CD4-positive, alpha-beta memory T cell (primary cell): ENCODE data around the gene CES1. TPM values are rescaled to one million over a fixed set of nuclear protein-coding genes. Genes with fewer than 3 reads are reported as not detected.
"Not testable (repeated sequence)": the region's sequence is repeated elsewhere in the genome, so short reads cannot be mapped to it uniquely, and the experiment has no call there.

ENCODE experiments used
- CTCF ChIA-PET: fragments of 350-600 bp; sonication (Branson Sonifier 250); formaldehyde crosslinking; loops from one replicate; lab custom pipeline; 2021; ENCODE audit warnings: inconsistent platforms; ENCODE audit not compliant: partially characterized antibody; lab: Charles Lee
- POLR2A ChIA-PET: fragments of 350-600 bp; sonication (Branson Sonifier 250); formaldehyde crosslinking; loops from one replicate; lab custom pipeline; 2021; ENCODE audit not compliant: partially characterized antibody; lab: Charles Lee
- DNase-seq, 5 donors: peaks; one replicate each; pipeline versions ENCODE4 v3.0.0 to v3.0.0-alpha.2; 2020 to 2022; ENCODE audit warnings: mixed read lengths in 1 of 5
- H3K27ac ChIP-seq: one replicate; pipeline ENCODE4 v1.7.0; 2013; ENCODE audit warnings: low read depth, low read length
- H3K27me3 ChIP-seq: 2 replicates; pipeline ENCODE4 v1.7.0; 2013; ENCODE audit warnings: mild to moderate bottlenecking, low read length, moderate library complexity; ENCODE audit not compliant: insufficient read depth
- H3K36me3 ChIP-seq: 2 replicates; pipeline ENCODE4 v1.7.0; 2013; ENCODE audit warnings: mild to moderate bottlenecking, low read length, moderate library complexity; ENCODE audit not compliant: insufficient read depth
- H3K4me1 ChIP-seq: 2 replicates; pipeline ENCODE4 v1.7.0; 2013; ENCODE audit warnings: mild to moderate bottlenecking, low read length, moderate library complexity; ENCODE audit not compliant: insufficient read depth
- H3K4me3 ChIP-seq, 2 donors: one replicate each; pipeline ENCODE4 v1.7.0; 2013; ENCODE audit warnings: low read length in 2 of 2, mild to moderate bottlenecking in 1 of 2
- H3K9me3 ChIP-seq, 2 donors: one replicate each; pipeline ENCODE4 v1.7.0; 2013; ENCODE audit warnings: low read length in 2 of 2, control low read depth in 1 of 2; ENCODE audit not compliant: control insufficient read depth in 1 of 2
- H3K27ac Mint-ChIP-seq, 7 donors: one replicate each; pipeline ENCODE4 v1.8.0; 2020 to 2021; ENCODE audit warnings: mixed read lengths in 7 of 7, mild to moderate bottlenecking in 6 of 7, inconsistent platforms in 3 of 7, moderate library complexity in 3 of 7
- H3K27me3 Mint-ChIP-seq, 2 donors: one replicate each; pipeline ENCODE4 v1.8.0; 2020 to 2021; ENCODE audit warnings: mixed read lengths in 2 of 2
- H3K36me3 Mint-ChIP-seq, 2 donors: one replicate each; pipeline ENCODE4 v1.8.0; 2020 to 2021; ENCODE audit warnings: mixed read lengths in 2 of 2, inconsistent platforms in 1 of 2, mild to moderate bottlenecking in 1 of 2
- H3K4me1 Mint-ChIP-seq, 4 donors: one replicate each; pipeline ENCODE4 v1.8.0; 2020 to 2021; ENCODE audit warnings: mixed read lengths in 4 of 4, mild to moderate bottlenecking in 1 of 4
- H3K4me3 Mint-ChIP-seq, 8 donors: one replicate each; pipeline ENCODE4 v1.8.0; 2020 to 2021; ENCODE audit warnings: mixed read lengths in 8 of 8, mild to moderate bottlenecking in 7 of 8, moderate library complexity in 6 of 8, inconsistent platforms in 3 of 8
- H3K9me3 Mint-ChIP-seq, 8 donors: one replicate each; pipeline ENCODE4 v1.8.0; 2020 to 2021; ENCODE audit warnings: mixed read lengths in 8 of 8, mild to moderate bottlenecking in 5 of 8, inconsistent platforms in 3 of 8, moderate library complexity in 1 of 8
- intact Hi-C: fragments of 100-400 bp; cut with micrococcal nuclease; formaldehyde crosslinking; loops from one replicate; pipeline ENCODE4 v1.15.1; 2023
- polyA plus RNA-seq, 2 donors: library from polyadenylated mRNA; unstranded; fragments of 300-500 nt; fragmentation: Illumina TruSeq; gene quantifications; one replicate each; pipeline ENCODE4 v1.2.3, GENCODE V29; 2021
- total RNA-seq, 2 experiments: library from RNA; stranded (reverse); gene quantifications; one replicate each; pipeline ENCODE4 v1.2.3, GENCODE V29; 2021

Gene CES1
- total and polyA plus RNA-seq, 4 experiments from 2014 or later: 0.47 to 2.1 (median 1.1) TPM

GRCh38 chr16:55812951-55813350 lies 19.9 kb downstream of the CES1 start:
- intact Hi-C loops: no loop called here
- Mint-ChIP-seq H3K36me3 (no peaks in the 10 kb centered on the region), H3K4me1 (no peaks in the 10 kb centered on the region), H3K27me3 (peaks cover 12 to 20% of the 10 kb centered on the region in 2 donors), H3K4me3 (no peak overlapping the region), H3K27ac (no peak overlapping the region), H3K9me3 (peaks cover 0 to 2% (median 0%) of the 10 kb centered on the region in 8 donors)
- Histone ChIP-seq H3K27me3 (no peaks in the 10 kb centered on the region), H3K27ac (no peak overlapping the region), H3K36me3 (no peaks in the 10 kb centered on the region), H3K4me3 (no peak overlapping the region), H3K4me1 (no peaks in the 10 kb centered on the region), H3K9me3 (no peaks in the 10 kb centered on the region)
- no peak for DNase-seq
- ChIA-PET CTCF (no interaction called here), POLR2A (no interaction called here)

GRCh38 chr16:55811811-55812210 lies 21.1 kb downstream of the CES1 start:
- POLR2A ChIA-PET: no interaction called here

GRCh38 chr16:55810451-55810961 lies 22.4 kb downstream of the CES1 start:
- DNase-seq: no peak
- Mint-ChIP-seq H3K4me1 (no peaks in the 10 kb centered on the region), H3K4me3 (no peak overlapping the region), H3K9me3 (no peaks in the 10 kb centered on the region), H3K27ac (no peak overlapping the region), H3K27me3 (peaks cover 3 to 11% of the 10 kb centered on the region in 2 donors), H3K36me3 (no peaks in the 10 kb centered on the region)
- ChIA-PET POLR2A (no interaction called here), CTCF (no interaction called here)
- no peaks in the 10 kb centered on the region for H3K36me3 ChIP-seq
- H3K4me1 ChIP-seq: no peaks in the 10 kb centered on the region
- H3K27ac ChIP-seq: no peak overlapping the region
- no peaks in the 10 kb centered on the region for H3K9me3 ChIP-seq
- no peak overlapping the region for H3K4me3 ChIP-seq
- intact Hi-C loops: no loop called here
- no peaks in the 10 kb centered on the region for H3K27me3 ChIP-seq

More at GRCh38 chr16:55811811-55812210, 21.1 kb downstream of the CES1 start:
- no peak overlapping the region for H3K4me3 ChIP-seq
- no peaks in the 10 kb centered on the region for H3K36me3 Mint-ChIP-seq
- CTCF ChIA-PET: no interaction called here
- no peaks in the 10 kb centered on the region for H3K4me1 Mint-ChIP-seq
- H3K9me3 ChIP-seq: no peaks in the 10 kb centered on the region
- no peak overlapping the region for H3K4me3 Mint-ChIP-seq
- H3K27ac ChIP-seq: no peak overlapping the region
- intact Hi-C loops: no loop called here
- peaks cover 5 to 15% of the 10 kb centered on the region in 2 donors for H3K27me3 Mint-ChIP-seq
- no peaks in the 10 kb centered on the region for H3K4me1 ChIP-seq
- H3K27ac Mint-ChIP-seq: no peak overlapping the region
- no peaks in the 10 kb centered on the region for H3K27me3 ChIP-seq
- no peaks in the 10 kb centered on the region for H3K9me3 Mint-ChIP-seq
- DNase-seq: no peak
- H3K36me3 ChIP-seq: no peaks in the 10 kb centered on the region

- no peaks in the 10 kb centered on the region for H3K36me3 Mint-ChIP-seq
- no peak overlapping the region for H3K27ac ChIP-seq
- POLR2A ChIA-PET: no interaction called here
These were observed 23.0 kb downstream of the CES1 start for GRCh38 chr16:55809851-55810250.

GRCh38 chr16:55809386-55809785 lies 23.5 kb downstream of the CES1 start:
- POLR2A ChIA-PET: no interaction called here

More at GRCh38 chr16:55809851-55810250, 23.0 kb downstream of the CES1 start:
- Histone ChIP-seq H3K9me3 (no peaks in the 10 kb centered on the region), H3K36me3 (no peaks in the 10 kb centered on the region), H3K27me3 (no peaks in the 10 kb centered on the region), H3K4me3 (no peak overlapping the region), H3K4me1 (no peaks in the 10 kb centered on the region)
- Mint-ChIP-seq H3K4me1 (no peaks in the 10 kb centered on the region), H3K9me3 (no peaks in the 10 kb centered on the region), H3K27me3 (peaks cover 2 to 11% of the 10 kb centered on the region in 2 donors), H3K4me3 (no peak overlapping the region), H3K27ac (no peak overlapping the region)
- CTCF ChIA-PET: no interaction called here
- intact Hi-C loops: no loop called here
- DNase-seq: no peak

GRCh38 chr16:55808286-55808685 lies 24.6 kb downstream of the CES1 start:
- H3K36me3 ChIP-seq, H3K9me3 ChIP-seq, H3K4me1 ChIP-seq, CTCF ChIA-PET, POLR2A ChIA-PET, H3K9me3 Mint-ChIP-seq, H3K27ac ChIP-seq, intact Hi-C loops, H3K4me3 Mint-ChIP-seq, H3K4me3 ChIP-seq, H3K27me3 ChIP-seq, H3K27me3 Mint-ChIP-seq, H3K36me3 Mint-ChIP-seq, DNase-seq, H3K4me1 Mint-ChIP-seq, H3K27ac Mint-ChIP-seq: not testable (repeated sequence)

More at GRCh38 chr16:55809386-55809785, 23.5 kb downstream of the CES1 start:
- no peak for DNase-seq
- no peaks in the 10 kb centered on the region for H3K9me3 Mint-ChIP-seq
- no peaks in the 10 kb centered on the region for H3K4me1 Mint-ChIP-seq
- H3K4me3 Mint-ChIP-seq: no peak overlapping the region
- CTCF ChIA-PET: no interaction called here
- H3K36me3 ChIP-seq: no peaks in the 10 kb centered on the region
- H3K27me3 Mint-ChIP-seq: peaks cover 2 to 8% of the 10 kb centered on the region in 2 donors
- H3K4me1 ChIP-seq: no peaks in the 10 kb centered on the region
- no peak overlapping the region for H3K4me3 ChIP-seq
- intact Hi-C loops: no loop called here
- H3K36me3 Mint-ChIP-seq: no peaks in the 10 kb centered on the region
- no peaks in the 10 kb centered on the region for H3K9me3 ChIP-seq
- H3K27me3 ChIP-seq: no peaks in the 10 kb centered on the region
- no peak overlapping the region for H3K27ac ChIP-seq
- H3K27ac Mint-ChIP-seq: no peak overlapping the region

- H3K9me3 Mint-ChIP-seq, DNase-seq, H3K27ac ChIP-seq, H3K36me3 ChIP-seq, H3K9me3 ChIP-seq, H3K27me3 ChIP-seq, H3K4me1 ChIP-seq, H3K27ac Mint-ChIP-seq, H3K4me1 Mint-ChIP-seq, H3K4me3 ChIP-seq, POLR2A ChIA-PET, CTCF ChIA-PET, H3K4me3 Mint-ChIP-seq, H3K36me3 Mint-ChIP-seq, H3K27me3 Mint-ChIP-seq, intact Hi-C loops: not testable (repeated sequence)
These were observed 27.8 kb downstream of the CES1 start for GRCh38 chr16:55805104-55805503.

GRCh38 chr16:55803681-55804080 lies 29.2 kb downstream of the CES1 start:
- H3K27ac Mint-ChIP-seq, H3K4me3 ChIP-seq, H3K4me1 Mint-ChIP-seq, H3K36me3 ChIP-seq, H3K4me1 ChIP-seq, H3K9me3 ChIP-seq, intact Hi-C loops, H3K27me3 ChIP-seq, CTCF ChIA-PET, POLR2A ChIA-PET, H3K27me3 Mint-ChIP-seq, H3K27ac ChIP-seq, DNase-seq, H3K4me3 Mint-ChIP-seq, H3K36me3 Mint-ChIP-seq, H3K9me3 Mint-ChIP-seq: not testable (repeated sequence)
